Measurements from ENCODE around the gene MGAT4C.

DNA sequence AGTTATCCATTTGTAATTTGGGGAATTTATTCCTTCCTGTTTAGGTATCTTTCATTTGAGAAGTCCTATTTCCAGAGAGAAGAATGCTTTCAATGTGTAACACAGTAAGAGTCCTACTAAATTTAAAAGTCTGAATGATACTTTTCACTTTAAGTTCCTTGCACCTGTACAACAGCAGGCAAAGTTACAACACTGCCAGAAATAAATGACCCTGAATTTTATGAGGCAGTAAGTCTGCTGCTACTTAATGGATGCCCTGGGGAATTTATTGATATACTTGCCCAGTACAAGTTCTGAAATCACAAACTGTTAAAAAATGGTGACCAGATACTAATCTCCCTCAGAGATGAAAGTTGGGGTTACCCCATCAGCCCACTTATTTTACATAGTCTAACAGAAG is 329.0 kb downstream of the MGAT4C start:
- TF ChIP-seq CTCF (IDR thresholded peaks at IDR 0.05) (no peak), EP300 (IDR thresholded peaks at IDR 0.05) (no peak)

Data from tibial nerve (tissue), 4 donors.